ENCODE data around the gene ACACB.

- no peak for TF ChIP-seq GATA2 (IDR thresholded peaks at IDR 0.05; ENCODE audit: low read depth, low read length)
- no peak for TF ChIP-seq GATA3 (IDR thresholded peaks at IDR 0.05; ENCODE audit: low read depth, low read length)
Observed at GRCh38 chr12:109222062-109222461, 105.7 kb downstream of the ACACB start.

Measured in SH-SY5Y (cell line).